Stimulated activated CD8-positive, alpha-beta memory T cell treated with anti-CD3 and anti-CD28 coated beads, Interleukin-12 subunit alpha, Interleukin-12 subunit beta, amount 100 ng/mL, for 1 hour (primary cell): Measurements from ENCODE around the gene HBEGF.
A peak's percentile ranks its signal among the peaks of the same experiment; 100 is the strongest.

Experiments
- DNase-seq: peaks from one replicate; pipeline ENCODE4 v3.0.0-alpha.2; 2020; ENCODE audit warnings: low read depth

The HBEGF gene

DNA sequence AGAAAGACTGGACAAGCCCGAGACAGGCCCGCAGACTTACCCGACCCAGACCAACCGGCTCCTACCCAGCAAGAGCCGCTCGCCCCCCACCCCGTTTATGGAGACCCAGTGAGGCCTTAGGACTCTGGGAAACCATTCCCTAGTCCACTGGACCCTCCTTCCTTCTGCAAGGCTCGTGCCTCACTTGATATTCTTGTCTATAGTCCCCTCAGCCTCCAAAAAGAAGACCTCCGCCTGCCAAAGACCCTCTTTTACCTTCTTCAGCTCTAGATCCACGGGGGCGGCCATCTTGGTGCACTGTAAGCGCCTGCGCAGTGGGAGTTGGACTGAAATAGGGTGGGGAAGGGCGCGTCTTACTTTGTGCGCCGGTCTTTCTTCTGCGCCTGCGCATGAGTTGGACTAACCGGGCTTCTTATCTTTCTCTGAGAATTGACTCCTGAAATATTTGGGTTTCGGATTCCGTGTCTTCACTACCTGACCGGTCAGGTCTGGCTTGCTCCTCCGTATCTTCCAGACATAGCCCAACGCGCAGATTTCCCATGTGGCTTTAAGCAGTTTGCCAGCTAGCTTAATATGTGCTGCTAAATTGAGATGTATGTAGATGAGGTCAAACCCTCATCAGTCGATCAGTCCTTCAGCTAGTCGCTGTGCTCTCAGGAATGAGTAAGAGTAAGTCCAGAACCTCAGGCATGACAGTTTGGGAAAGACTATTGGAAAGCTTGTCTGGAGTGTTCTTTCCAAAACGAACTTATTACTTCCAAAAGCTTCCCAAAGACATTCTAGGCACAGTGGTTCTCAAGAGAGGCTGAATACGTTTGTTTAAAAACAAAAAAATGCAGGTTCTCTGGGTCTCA is 43.4 kb downstream of the HBEGF start, which contains the start of gene PFDN1:
PFDN1 (minus strand) TSS at position 316 of the 854 bp plus-strand sequence; CDS start at position 288, 28 bp downstream.
- DNase-seq, result peak; percentile 89

DNA sequence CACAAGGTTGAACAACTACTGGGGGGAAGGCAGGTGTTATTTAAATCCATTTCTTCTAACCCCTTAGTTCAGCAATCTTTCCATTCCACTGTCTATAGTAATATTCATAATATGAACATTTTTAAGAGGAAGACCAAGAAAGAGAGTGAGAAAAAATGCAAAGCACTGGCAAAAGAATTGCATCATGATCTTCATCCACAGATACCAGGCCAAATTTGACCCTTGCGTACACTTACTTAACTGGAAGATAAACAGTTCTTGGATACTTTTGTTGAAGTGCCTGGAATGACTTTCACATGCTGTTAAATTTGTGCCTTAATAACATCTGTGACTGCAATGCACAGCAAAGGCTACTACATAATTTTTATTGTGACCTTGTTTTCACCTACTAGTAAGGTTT is 45.3 kb downstream of the HBEGF start:
- DNase-seq, result no peak

GRCh38 chr5:140299056-140299455 is 47.3 kb downstream of the HBEGF start:
- DNase-seq, result no peak

DNA sequence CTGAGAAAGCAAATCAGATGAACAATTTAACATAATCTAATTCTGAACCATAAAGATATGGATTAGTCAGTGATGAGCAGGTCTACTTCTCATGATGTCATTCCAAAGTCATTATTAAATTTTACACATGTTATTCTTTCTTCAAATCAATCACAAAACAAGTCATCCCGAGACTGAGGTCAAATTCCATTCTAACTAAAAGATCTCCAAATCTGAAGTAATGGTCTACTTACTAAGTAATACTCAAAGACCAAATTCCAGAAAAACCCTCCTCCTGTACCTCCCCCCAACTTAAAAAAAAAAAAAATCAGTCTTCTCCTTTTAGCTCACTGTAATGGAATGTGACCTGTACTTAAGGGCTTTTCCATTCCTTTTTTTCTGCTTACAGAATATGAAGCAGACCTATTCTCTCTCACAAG is 48.2 kb downstream of the HBEGF start:
- no peak for DNase-seq

DNA sequence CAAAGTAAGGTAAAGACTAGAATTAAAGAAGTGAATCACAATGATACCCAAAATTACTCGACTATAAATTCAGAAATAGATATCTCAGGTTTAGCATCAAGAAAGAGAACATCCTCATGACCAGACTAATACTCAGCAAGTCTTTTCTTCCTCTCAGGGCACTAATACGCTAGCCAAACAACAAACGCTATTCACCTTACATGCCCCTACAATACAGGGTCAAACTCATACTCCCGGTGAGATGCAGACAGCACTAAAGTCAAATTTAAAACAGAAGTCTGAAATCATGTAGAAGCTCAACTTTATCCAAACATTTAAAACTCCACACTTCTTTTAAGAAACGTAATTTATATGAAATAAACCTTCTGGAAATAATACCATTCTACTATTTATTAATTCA is 49.1 kb downstream of the HBEGF start:
- no peak for DNase-seq

- DNase-seq, result no peak
Measured at GRCh38 chr5:140296289-140296688, 50.1 kb downstream of the HBEGF start.

DNA sequence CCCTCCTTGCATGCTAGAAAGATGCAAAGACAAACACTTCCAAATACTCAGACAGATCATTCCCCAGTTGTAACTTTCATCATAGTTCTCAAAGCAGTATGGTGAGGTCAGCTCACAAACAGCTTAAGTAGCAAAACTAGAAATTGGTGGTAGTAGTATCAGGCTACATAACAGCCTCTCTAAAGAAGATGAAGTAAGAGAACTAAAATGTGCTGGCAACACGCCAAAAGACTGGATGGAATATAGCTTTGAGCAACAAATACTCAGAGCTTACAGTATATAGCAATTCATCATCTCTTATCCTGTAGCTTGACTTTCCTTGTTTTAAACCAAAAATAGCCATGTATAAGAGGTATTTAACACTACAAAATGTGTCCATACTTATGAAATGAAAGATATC is 51.0 kb downstream of the HBEGF start:
- DNase-seq, result no peak

- no peak for DNase-seq
Measured at GRCh38 chr5:140294753-140295152, 51.6 kb downstream of the HBEGF start.

DNA sequence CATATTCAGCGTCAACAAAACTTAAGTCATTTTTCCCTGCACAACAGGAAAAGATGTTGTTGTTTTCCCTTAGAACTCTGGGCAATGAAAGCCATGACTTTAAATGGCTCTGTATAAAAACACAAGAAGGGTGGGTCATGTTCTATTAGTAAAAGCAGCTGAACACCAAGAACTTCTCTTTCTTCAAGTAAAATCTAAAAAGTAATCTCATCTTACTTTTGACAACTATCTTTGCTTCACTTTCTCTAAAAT is 52.6 kb downstream of the HBEGF start:
- DNase-seq, result no peak

DNA sequence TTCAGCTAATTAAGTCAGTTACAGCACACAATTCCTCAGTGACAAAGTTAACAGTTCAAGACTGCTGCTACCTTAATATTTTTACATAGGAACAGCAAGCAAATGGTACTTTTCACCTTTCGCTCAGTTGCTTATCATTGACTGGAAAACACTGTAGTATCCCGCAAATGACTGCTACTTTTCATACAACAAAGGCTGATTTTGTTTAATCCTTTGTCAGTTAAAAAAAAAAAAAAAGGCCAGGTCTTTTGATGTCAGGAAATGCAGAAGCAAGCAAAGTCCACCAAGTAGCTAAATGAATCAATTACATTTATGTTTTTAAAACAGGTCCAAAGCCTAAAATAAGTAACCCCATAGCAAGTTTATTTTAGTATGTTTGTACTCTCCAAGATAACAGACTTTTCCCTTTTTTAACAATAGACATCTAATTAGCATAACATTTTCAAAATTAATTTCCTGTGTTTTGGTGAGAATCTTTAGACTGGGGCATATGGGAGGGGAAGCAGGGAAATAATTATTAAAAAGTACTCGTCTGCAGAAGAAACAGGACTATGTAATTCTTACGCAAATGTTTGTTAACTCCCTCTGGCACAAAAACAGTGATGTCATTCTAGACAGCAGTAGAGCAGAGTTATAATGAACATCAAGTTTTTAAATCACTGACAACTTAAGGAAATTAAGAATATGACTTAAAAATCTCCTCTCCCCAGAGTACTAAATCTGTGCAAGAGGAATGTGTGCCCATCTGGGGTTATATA is 53.1 kb downstream of the HBEGF start:
- no peak for DNase-seq

DNA sequence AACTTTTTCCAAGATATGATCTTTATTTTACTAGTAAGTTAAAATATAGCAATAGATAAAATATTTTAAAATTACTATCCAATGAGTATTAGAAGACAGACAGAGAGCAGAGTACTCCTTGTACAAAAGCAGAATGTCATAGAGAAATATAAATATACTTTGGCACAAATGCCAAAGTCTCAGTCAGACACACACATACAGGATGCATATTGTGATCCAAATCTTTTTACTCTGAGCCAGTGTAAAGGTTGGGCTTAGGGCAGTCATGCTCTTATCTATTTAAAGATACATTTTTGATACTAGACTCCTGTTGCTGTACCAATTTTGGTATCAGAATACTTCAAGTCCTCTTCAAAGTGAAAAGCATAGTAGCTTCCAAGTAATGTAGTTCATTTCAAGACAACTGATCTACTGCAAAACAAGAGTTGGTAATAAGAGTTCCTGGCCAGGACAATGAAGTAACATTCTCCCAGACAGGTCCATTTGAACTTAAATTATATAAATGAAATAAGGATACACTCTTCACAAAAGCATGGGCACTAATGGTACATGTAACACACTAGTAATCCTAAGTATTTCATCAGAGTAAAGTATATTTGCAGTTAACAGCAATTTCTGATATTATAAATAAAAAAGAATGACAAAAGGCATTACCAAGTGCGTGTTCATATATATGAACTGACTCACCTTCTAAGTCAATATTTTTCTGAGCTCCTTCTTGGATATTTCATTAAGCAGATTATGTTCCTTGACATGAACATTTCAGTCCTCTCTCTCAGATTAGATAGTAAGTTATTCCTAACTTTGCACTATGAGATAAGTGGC is 54.0 kb downstream of the HBEGF start:
- DNase-seq, result no peak

DNA sequence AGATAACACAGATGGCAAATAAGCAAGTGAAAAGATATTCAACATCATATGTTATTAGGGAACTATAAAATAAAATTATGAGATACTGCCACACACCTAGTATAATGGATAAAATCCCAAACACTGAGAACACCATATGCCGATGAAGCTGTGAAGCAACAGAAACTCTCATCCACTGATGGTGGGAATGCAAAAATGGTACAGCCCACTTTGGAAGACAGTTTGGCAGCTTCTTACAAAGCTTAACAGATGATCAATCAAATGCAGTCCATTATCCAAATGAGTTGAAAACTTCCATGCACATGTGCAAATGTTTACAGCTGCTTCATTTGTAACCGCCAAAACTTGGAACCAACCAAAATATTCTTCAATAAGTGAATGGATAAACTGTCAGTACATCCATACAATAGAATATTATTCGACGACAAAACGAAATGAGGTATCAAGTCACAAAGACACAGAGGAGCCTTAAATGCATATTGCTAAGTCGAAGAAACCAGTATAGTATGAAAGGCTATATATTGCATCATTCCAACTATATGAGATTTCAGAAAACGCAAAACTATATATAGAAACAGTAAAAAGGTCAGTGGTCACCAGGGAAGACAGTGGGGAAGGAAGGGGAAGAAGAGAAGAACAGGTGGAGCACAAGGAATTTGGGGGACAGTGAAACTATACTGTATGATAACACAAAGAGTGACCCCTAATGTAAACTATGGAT is 58.4 kb downstream of the HBEGF start:
- no peak for DNase-seq

GRCh38 chr5:140286424-140286823 is 60.0 kb downstream of the HBEGF start:
- DNase-seq, result no peak

DNA sequence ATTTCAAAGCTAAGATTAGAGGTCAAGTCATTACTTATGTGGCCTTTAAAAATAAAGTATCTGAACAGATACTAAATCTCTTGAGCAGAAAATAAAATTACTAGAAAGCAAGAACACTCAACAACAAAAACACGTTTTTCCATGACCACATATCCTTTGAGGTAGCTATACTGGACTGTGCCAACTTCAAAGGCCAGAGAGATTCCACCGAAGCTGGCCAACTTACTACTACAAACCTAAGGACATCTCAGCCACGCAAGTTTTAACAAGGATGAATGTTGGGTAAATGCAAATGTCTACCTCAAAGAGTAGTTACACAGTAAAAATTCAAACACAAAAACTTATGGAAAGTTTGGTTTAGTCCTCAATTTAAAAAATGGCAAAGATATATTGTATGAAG is 62.4 kb downstream of the HBEGF start:
- DNase-seq, result no peak
